ENCODE data around the gene AP4E1. TPM values are rescaled to one million over a fixed set of nuclear protein-coding genes. Genes with fewer than 3 reads are reported as not detected.

Gene AP4E1
- polyA plus RNA-seq, 3 donors: 8.3 to 9.8 (median 8.5) TPM

Other genes with a start within 250 kb of the AP4E1 start
- gene TRPM7, start 221.9 kb upstream of the AP4E1 start, polyA plus RNA-seq (ENCODE audit: insufficient read length in 3 of 3): 10 to 100 TPM; 45.9 to 50.1 (median 48.5) TPM
- gene SPPL2A, start 143.0 kb upstream of the AP4E1 start, polyA plus RNA-seq (ENCODE audit: insufficient read length in 3 of 3): 100 to 1,000 TPM; 108 to 132 (median 108) TPM
- gene TNFAIP8L3, start 186.2 kb downstream of the AP4E1 start, polyA plus RNA-seq (ENCODE audit: insufficient read length in 3 of 3): 1 to 10 TPM; 2.0 to 2.3 (median 2.1) TPM

All from right renal cortex interstitium (tissue), 3 donors.